Activated CD4-positive, alpha-beta T cell treated with anti-CD3 and anti-CD28 coated beads, Interleukin-2, amount 50 U/mL, for 24 hours (primary cell): ENCODE results near the gene TUBB.
"Not testable (repeated sequence)": the region's sequence is repeated elsewhere in the genome, so short reads cannot be mapped to it uniquely, and the experiment has no call there.

Experiments
- DNase-seq, 2 donors: peaks; one replicate each; pipeline ENCODE4 v3.0.0-alpha.2; 2020; ENCODE audit warnings: low read depth in 1 of 2, low spot score in 1 of 2

TUBB gene

GRCh38 chr6:30738532-30738931 is 18.4 kb downstream of the TUBB start:
- DNase-seq = no peak

- no peak for DNase-seq
Observed at GRCh38 chr6:30740540-30740870, 20.4 kb downstream of the TUBB start.

- DNase-seq = no peak
Observed at GRCh38 chr6:30741063-30741779, 21.1 kb downstream of the TUBB start.

GRCh38 chr6:30741789-30742315 is 21.7 kb downstream of the TUBB start:
- DNase-seq = no peak

- DNase-seq = peak; percentile 85 to 92
Observed at GRCh38 chr6:30742316-30743098, 22.4 kb downstream of the TUBB start, which contains the start of gene FLOT1. FLOT1 (minus strand) TSS chr6:30742687; CDS start chr6:30742189, 498 bp downstream.

- DNase-seq = no peak
Observed at GRCh38 chr6:30743099-30744053, 23.2 kb downstream of the TUBB start.

GRCh38 chr6:30744054-30744805 is 24.1 kb downstream of the TUBB start, which contains the start of gene IER3:
IER3 (minus strand) TSS chr6:30744547; CDS start chr6:30744518, 29 bp downstream.
- DNase-seq = peak; percentile 88 to 93

GRCh38 chr6:30747300-30747687 is 27.1 kb downstream of the TUBB start:
- no peak for DNase-seq

- no peak for DNase-seq
Observed at GRCh38 chr6:30747902-30748769, 28.0 kb downstream of the TUBB start.

- DNase-seq = no peak
Observed at GRCh38 chr6:30748851-30749540, 28.8 kb downstream of the TUBB start.

GRCh38 chr6:30749554-30750378 is 29.6 kb downstream of the TUBB start:
- no peak for DNase-seq

GRCh38 chr6:30750379-30750668 is 30.2 kb downstream of the TUBB start:
- no peak for DNase-seq

GRCh38 chr6:30752157-30752927 is 32.2 kb downstream of the TUBB start:
- DNase-seq = no peak

- no peak for DNase-seq
Observed at GRCh38 chr6:30754631-30755030, 34.5 kb downstream of the TUBB start.

GRCh38 chr6:30756405-30757003 is 36.4 kb downstream of the TUBB start:
- DNase-seq = not testable (repeated sequence)

GRCh38 chr6:30757261-30757904 is 37.2 kb downstream of the TUBB start:
- no peak for DNase-seq
